SU-DHL-6 (cell line): ENCODE measurements around the gene ARMH3.

Experiments
- H2AFZ ChIP-seq: fragments of 200-600 bp; sonication (generic); 2 replicates; pipeline ENCODE4 v1.6.1; 2014; ENCODE audit warnings: low read depth, mild to moderate bottlenecking, moderate library complexity, mixed read lengths, antibody characterized with exemption, low read length; ENCODE audit not compliant: severe bottlenecking
- H3F3A ChIP-seq: fragments of 200-600 bp; shearing (Covaris generic); 2 replicates; pipeline ENCODE4 v1.6.0; 2016; ENCODE audit warnings: antibody characterized with exemption, mild to moderate bottlenecking; ENCODE audit not compliant: insufficient read depth
- H3K27ac ChIP-seq: fragments of 200-600 bp; sonication (generic); 2 replicates; pipeline ENCODE4 v1.5.1; 2016; ENCODE audit warnings: low read depth, mild to moderate bottlenecking, low read length, moderate library complexity, mixed read lengths
- H3K27me3 ChIP-seq: fragments of 200-600 bp; sonication (generic), shearing (Covaris generic); 2 replicates; pipeline ENCODE4 v1.6.0; 2014; ENCODE audit warnings: mild to moderate bottlenecking, low read length
- H3K36me3 ChIP-seq: fragments of 200-600 bp; sonication (generic); 2 replicates; pipeline ENCODE4 v1.6.1; 2014; ENCODE audit warnings: mild to moderate bottlenecking, low read length, mixed read lengths
- H3K4me2 ChIP-seq: fragments of 300-600, 200-600 bp; shearing (Covaris generic), sonication (generic); 2 replicates; pipeline ENCODE4 v1.6.0; 2014; ENCODE audit warnings: low read length, low read depth, mild to moderate bottlenecking; ENCODE audit not compliant: poor library complexity, severe bottlenecking
- H3K4me3 ChIP-seq: fragments of 200-600 bp; sonication (generic); 2 replicates; pipeline ENCODE4 v1.5.1; 2014; ENCODE audit warnings: antibody characterized with exemption, low read length, mild to moderate bottlenecking, mixed read lengths; ENCODE audit not compliant: insufficient read depth, poor library complexity, severe bottlenecking
- H3K79me2 ChIP-seq: fragments of 200-600 bp; sonication (generic); 2 replicates; pipeline ENCODE4 v1.6.1; 2014; ENCODE audit warnings: mild to moderate bottlenecking, low read length, moderate library complexity; ENCODE audit not compliant: insufficient read depth
- H3K9ac ChIP-seq: fragments of 200-600 bp; sonication (generic); 2 replicates; pipeline ENCODE4 v1.7.0; 2014; ENCODE audit warnings: mild to moderate bottlenecking, low read length
- H3K9me2 ChIP-seq: fragments of 200-600 bp; sonication (generic); replicated peaks from 2 replicates; pipeline ENCODE4 v1.6.1; 2014; ENCODE audit warnings: low read length; ENCODE audit not compliant: insufficient read depth
- H3K9me3 ChIP-seq: fragments of 200-600 bp; sonication (generic); 2 replicates; pipeline ENCODE4 v1.6.1; 2014; ENCODE audit warnings: low read length, mixed read lengths; ENCODE audit not compliant: insufficient read depth
- H4K20me1 ChIP-seq: fragments of 200-600 bp; sonication (generic); 2 replicates; pipeline ENCODE4 v1.6.1; 2014; ENCODE audit warnings: low read depth, mild to moderate bottlenecking, antibody characterized with exemption, low read length, moderate library complexity, mixed read lengths
- CTCF ChIP-seq: fragments of 200-600 bp; sonication (generic); IDR thresholded peaks from one replicate; pipeline ENCODE4 v1.5.1; 2017; ENCODE audit warnings: antibody characterized with exemption, mild to moderate bottlenecking, low read length, moderate library complexity; ENCODE audit not compliant: insufficient read depth, poor library complexity, severe bottlenecking
- EZH2phosphoT487 ChIP-seq: fragments of 200-600 bp; sonication (generic), shearing (Covaris generic); conservative IDR thresholded peaks from 2 replicates; pipeline ENCODE4 v1.6.1; 2018; ENCODE audit warnings: mild to moderate bottlenecking, antibody characterized with exemption, low read length, moderate library complexity, mixed read lengths

The ARMH3 gene

GRCh38 chr10:101816376-101816775 is 239.6 kb downstream of the ARMH3 start:
- Histone ChIP-seq H3K36me3 (peaks cover 15% of the 10 kb centered on the region; the same call in 1 of the 2 replicates), H4K20me1 (peaks cover 32% of the 10 kb centered on the region), H3K79me2 (peaks cover 68% of the 10 kb centered on the region), H3K4me2 (peak overlapping the region; percentile 100), H3K27ac (peak overlapping the region; percentile 44), H3F3A (peaks cover 25% of the 10 kb centered on the region), H3K9me3 (no peaks in the 10 kb centered on the region), H3K9me2 (no peaks in the 10 kb centered on the region), H3K27me3 (no peaks in the 10 kb centered on the region), H3K9ac (peak overlapping the region; percentile 93), H2AFZ (no peak overlapping the region), H3K4me3 (peak overlapping the region; percentile 97)
- TF ChIP-seq EZH2phosphoT487 (no peak), CTCF (no peak)

- Histone ChIP-seq H3K9me2 (no peaks in the 10 kb centered on the region), H4K20me1 (peaks cover 32% of the 10 kb centered on the region), H3K27me3 (no peaks in the 10 kb centered on the region), H3K27ac (peak overlapping the region; percentile 44), H3K9me3 (no peaks in the 10 kb centered on the region), H3K9ac (no peak overlapping the region), H3K36me3 (peaks cover 19% of the 10 kb centered on the region), H2AFZ (no peak overlapping the region), H3K79me2 (peaks cover 79% of the 10 kb centered on the region), H3F3A (peaks cover 31% of the 10 kb centered on the region), H3K4me2 (peak overlapping the region; percentile 100), H3K4me3 (peak overlapping the region; percentile 97)
- TF ChIP-seq CTCF (no peak), EZH2phosphoT487 (no peak)
Observed at GRCh38 chr10:101814466-101815071, 241.4 kb downstream of the ARMH3 start.

GRCh38 chr10:101812606-101813005 is 243.4 kb downstream of the ARMH3 start:
- no peaks in the 10 kb centered on the region for H3K27me3 ChIP-seq
- H3K27ac ChIP-seq, result no peak overlapping the region
- H3K9me3 ChIP-seq, result no peaks in the 10 kb centered on the region
- H3K4me3 ChIP-seq, result no peak overlapping the region
- H3K4me2 ChIP-seq, result no peak overlapping the region
- H3F3A ChIP-seq, result peaks cover 31% of the 10 kb centered on the region
- no peaks in the 10 kb centered on the region for H3K9me2 ChIP-seq
- H4K20me1 ChIP-seq, result peaks cover 32% of the 10 kb centered on the region
- H3K9ac ChIP-seq, result no peak overlapping the region
- TF ChIP-seq EZH2phosphoT487, result no peak
- TF ChIP-seq CTCF, result no peak
- no peak overlapping the region for H2AFZ ChIP-seq
- H3K36me3 ChIP-seq, result peaks cover 32% of the 10 kb centered on the region
- H3K79me2 ChIP-seq, result peaks cover 73% of the 10 kb centered on the region
